Osteocyte (in vitro differentiated cells): ENCODE results near the gene CCNQ. TPM values are rescaled to one million over a fixed set of nuclear protein-coding genes. Genes with fewer than 3 reads are reported as not detected.

ENCODE experiments used
- DNase-seq: peaks from one replicate; pipeline ENCODE4 v3.0.0; 2021; ENCODE audit warnings: mixed read lengths; ENCODE audit not compliant: unreplicated experiment; ENCODE audit errors: extremely low spot score
- H3K27ac Mint-ChIP-seq: one replicate; pipeline ENCODE4 v1.8.0; 2021; ENCODE audit warnings: mild to moderate bottlenecking, mixed read lengths; ENCODE audit not compliant: unreplicated experiment
- H3K27me3 Mint-ChIP-seq: one replicate; pipeline ENCODE4 v1.8.0; 2021; ENCODE audit warnings: mixed read lengths; ENCODE audit not compliant: unreplicated experiment
- H3K36me3 Mint-ChIP-seq: one replicate; pipeline ENCODE4 v1.8.0; 2021; ENCODE audit warnings: mixed read lengths; ENCODE audit not compliant: unreplicated experiment
- H3K4me1 Mint-ChIP-seq: one replicate; pipeline ENCODE4 v1.8.0; 2021; ENCODE audit warnings: mixed read lengths; ENCODE audit not compliant: unreplicated experiment
- H3K4me3 Mint-ChIP-seq: one replicate; pipeline ENCODE4 v1.8.0; 2021; ENCODE audit warnings: mild to moderate bottlenecking, moderate library complexity, mixed read lengths; ENCODE audit not compliant: unreplicated experiment
- H3K9me3 Mint-ChIP-seq: one replicate; pipeline ENCODE4 v1.8.0; 2021; ENCODE audit warnings: mixed read lengths; ENCODE audit not compliant: unreplicated experiment
- CTCF ChIP-seq: fragments of 200-600 bp; sonication (generic); IDR thresholded peaks from 2 replicates; pipeline ENCODE4 v1.5.0; 2021; ENCODE audit warnings: antibody characterized with exemption, mild to moderate bottlenecking, moderate library complexity
- total RNA-seq: library from RNA; stranded (reverse); gene quantifications from 2 replicates; pipeline ENCODE4 v1.2.1, GENCODE V29; 2021

CCNQ gene
- total RNA-seq, 1 donor from 2014 or later, result 16.0 TPM

- Mint-ChIP-seq H3K27ac (no peak overlapping the region), H3K4me3 (no peak overlapping the region), H3K4me1 (no peaks in the 10 kb centered on the region), H3K27me3 (peaks cover 8% of the 10 kb centered on the region), H3K36me3 (no peaks in the 10 kb centered on the region), H3K9me3 (no peaks in the 10 kb centered on the region)
- no peak for DNase-seq
- no peak for TF ChIP-seq CTCF
These were observed 54.2 kb downstream of the CCNQ start for GRCh38 chrX:153544727-153545126.

- Mint-ChIP-seq H3K27me3 (no peaks in the 10 kb centered on the region), H3K9me3 (no peaks in the 10 kb centered on the region), H3K4me3 (no peak overlapping the region), H3K4me1 (no peaks in the 10 kb centered on the region), H3K27ac (no peak overlapping the region), H3K36me3 (no peaks in the 10 kb centered on the region)
- DNase-seq, result no peak
- no peak for TF ChIP-seq CTCF
These were observed 59.0 kb downstream of the CCNQ start for GRCh38 chrX:153539979-153540358.

GRCh38 chrX:153539171-153539978 is 59.6 kb downstream of the CCNQ start:
- Mint-ChIP-seq H3K36me3 (no peaks in the 10 kb centered on the region), H3K27ac (no peak overlapping the region), H3K27me3 (no peaks in the 10 kb centered on the region), H3K4me1 (no peaks in the 10 kb centered on the region), H3K9me3 (no peaks in the 10 kb centered on the region), H3K4me3 (no peak overlapping the region)
- peak; percentile 77 for TF ChIP-seq CTCF
- peak; percentile 91 for DNase-seq

- Mint-ChIP-seq H3K9me3 (no peaks in the 10 kb centered on the region), H3K36me3 (no peaks in the 10 kb centered on the region), H3K4me3 (no peak overlapping the region), H3K4me1 (no peaks in the 10 kb centered on the region), H3K27ac (no peak overlapping the region), H3K27me3 (no peaks in the 10 kb centered on the region)
- DNase-seq, result no peak
- TF ChIP-seq CTCF, result no peak
These were observed 60.5 kb downstream of the CCNQ start for GRCh38 chrX:153538424-153538823.

Other genes with a start within 250 kb of the CCNQ start
- gene PNMA6E, start 197.8 kb downstream of the CCNQ start, total RNA-seq, result not detected in 2 replicates
- gene ZFP92, start 187.7 kb downstream of the CCNQ start, total RNA-seq, result 0.05 TPM in 2 replicates
- gene TREX2, start 153.1 kb downstream of the CCNQ start, total RNA-seq, result 2.5 TPM in 2 replicates
- gene HAUS7, start 128.6 kb downstream of the CCNQ start, total RNA-seq, result 55.7 and 60.3 TPM in 2 replicates
- 1,581 and 1,633 TPM in 2 replicates for gene BGN, start 104.2 kb downstream of the CCNQ start, total RNA-seq
- gene ATP2B3, start 81.5 kb downstream of the CCNQ start, total RNA-seq, result 0.21 and 0.39 TPM in 2 replicates
- 0.91 and 1.3 TPM in 2 replicates for gene DUSP9, start 48.1 kb upstream of the CCNQ start, total RNA-seq
- 3.6 and 5.1 TPM in 2 replicates for gene PNCK, start 74.7 kb upstream of the CCNQ start, total RNA-seq
- 74.1 and 77.0 TPM in 2 replicates for gene SLC6A8, start 88.8 kb upstream of the CCNQ start, total RNA-seq
- 172 and 188 TPM in 2 replicates for gene BCAP31, start 125.2 kb upstream of the CCNQ start, total RNA-seq
- 19.7 and 22.3 TPM in 2 replicates for gene ABCD1, start 125.7 kb upstream of the CCNQ start, total RNA-seq
- gene PLXNB3, start 165.1 kb upstream of the CCNQ start, total RNA-seq, result 8.7 and 9.1 TPM in 2 replicates
- not detected in 2 replicates for gene SRPK3, start 181.9 kb upstream of the CCNQ start, total RNA-seq
- gene IDH3G, start 195.2 kb upstream of the CCNQ start, total RNA-seq, result 63.5 and 64.8 TPM in 2 replicates
- 287 and 297 TPM in 2 replicates for gene SSR4, start 195.5 kb upstream of the CCNQ start, total RNA-seq
- gene PDZD4, start 231.4 kb upstream of the CCNQ start, total RNA-seq, result 23.9 and 26.6 TPM in 2 replicates